Measurements from ENCODE around the gene EEF2KMT. TPM values are rescaled to one million over a fixed set of nuclear protein-coding genes. Genes with fewer than 3 reads are reported as not detected.
"Not testable (repeated sequence)": the region's sequence is repeated elsewhere in the genome, so short reads cannot be mapped to it uniquely, and the experiment has no call there.

The EEF2KMT gene
- total RNA-seq, 4 donors from 2014 or later = 8.7 to 14.9 (median 10.9) TPM

GRCh38 chr16:5117300-5118087 lies 19.9 kb upstream of the EEF2KMT start:
- H3K4me3 ChIP-seq (replicated peaks in 1 of 3); H3K27me3 ChIP-seq; H3K9me3 ChIP-seq; H3K36me3 ChIP-seq; intact Hi-C loops (cut with DNase I): not testable (repeated sequence)
- peak; percentile 73 to 83 for DNase-seq
- 18 to 29% methylated on average over 9 to 20 of the region's 20 CpGs for WGBS, 2 donors
- H3K4me1 ChIP-seq = peaks cover 16 to 30% of the 10 kb centered on the region in 2 donors
- peak overlapping the region; percentile 86 to 90 (median 89) for H3K27ac ChIP-seq
- peak in 1 of 2 donors; percentile 35 for TF ChIP-seq POLR2A (IDR thresholded peaks at IDR 0.05)

DNA sequence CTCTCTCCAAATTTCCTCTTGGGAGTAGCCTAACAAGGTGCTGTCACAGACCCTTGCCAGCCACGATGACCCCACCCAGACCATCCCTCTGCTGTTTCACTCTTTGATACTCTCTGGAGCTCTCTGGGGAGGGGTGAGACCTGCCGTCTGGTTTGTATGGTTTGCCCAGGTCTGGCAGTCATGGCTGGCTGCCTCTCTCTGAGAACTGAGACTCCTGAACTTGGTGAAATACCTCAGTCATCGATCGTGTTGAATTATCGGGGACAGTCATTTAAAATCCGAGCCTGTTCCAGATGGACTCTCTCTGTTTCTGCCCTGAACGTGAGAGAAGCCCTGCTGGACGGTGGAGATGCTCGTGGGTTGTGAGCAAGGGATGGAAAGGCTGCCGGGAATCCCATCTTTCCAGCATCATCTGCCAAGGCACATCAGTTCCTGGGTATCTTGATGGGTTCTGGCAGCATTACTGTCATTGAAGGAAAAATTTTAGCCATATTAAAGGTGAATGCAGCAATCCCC lies 19.2 kb upstream of the EEF2KMT start:
- H3K9me3 ChIP-seq; H3K27me3 ChIP-seq; H3K36me3 ChIP-seq; H3K4me3 ChIP-seq (replicated peaks in 1 of 3); intact Hi-C loops (cut with DNase I): not testable (repeated sequence)
- WGBS, 2 donors = 15 to 21% methylated on average over 10 of the region's 10 CpGs
- Histone ChIP-seq H3K27ac (peak overlapping the region; percentile 86 to 90 (median 89)), H3K4me1 (peaks cover 16 to 30% of the 10 kb centered on the region in 2 donors)
- peak; percentile 34 to 57 for DNase-seq

DNA sequence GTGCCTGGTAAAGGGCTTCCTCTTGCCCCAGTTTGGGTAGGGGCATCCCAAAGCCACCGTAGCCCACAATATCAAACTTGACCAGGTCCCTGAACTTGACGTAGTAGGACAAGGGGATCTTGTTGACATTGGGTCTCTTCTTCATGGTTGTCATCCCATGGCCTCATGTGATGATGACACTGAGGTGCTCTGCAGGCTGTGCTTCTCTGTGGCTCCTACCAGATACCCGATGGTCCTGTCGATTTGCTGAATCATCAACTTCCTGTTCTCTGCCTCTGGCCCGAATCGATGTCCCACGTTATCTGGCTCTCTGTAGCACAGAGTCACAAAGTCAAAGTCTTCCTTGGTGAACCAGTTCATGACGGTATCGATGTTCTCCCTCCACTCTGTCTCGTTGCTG lies 13.3 kb upstream of the EEF2KMT start:
- intact Hi-C loops (cut with DNase I); H3K36me3 ChIP-seq; H3K4me1 ChIP-seq; H3K27me3 ChIP-seq; H3K4me3 ChIP-seq (replicated peaks in 1 of 3); H3K9me3 ChIP-seq; H3K27ac ChIP-seq; DNase-seq: not testable (repeated sequence)
- 88 to 94% methylated on average over 10 of the region's 10 CpGs for WGBS, 2 donors

GRCh38 chr16:5108505-5109158 lies 11.0 kb upstream of the EEF2KMT start:
- Histone ChIP-seq H3K4me1 (peaks cover 0 to 13% of the 10 kb centered on the region in 2 donors), H3K36me3 (no peaks in the 10 kb centered on the region), H3K27me3 (no peaks in the 10 kb centered on the region), H3K4me3 (replicated peaks in 1 of 3) (no peak overlapping the region), H3K27ac (no peak overlapping the region), H3K9me3 (no peaks in the 10 kb centered on the region)
- intact Hi-C loops (cut with DNase I) = no loop called here
- 80 to 89% methylated on average over 5 to 20 of the region's 27 CpGs for WGBS, 2 donors
- peak; percentile 77 to 84 for DNase-seq
- no peak for TF ChIP-seq POLR2A (IDR thresholded peaks at IDR 0.05)
- TF ChIP-seq, protein P1, sequence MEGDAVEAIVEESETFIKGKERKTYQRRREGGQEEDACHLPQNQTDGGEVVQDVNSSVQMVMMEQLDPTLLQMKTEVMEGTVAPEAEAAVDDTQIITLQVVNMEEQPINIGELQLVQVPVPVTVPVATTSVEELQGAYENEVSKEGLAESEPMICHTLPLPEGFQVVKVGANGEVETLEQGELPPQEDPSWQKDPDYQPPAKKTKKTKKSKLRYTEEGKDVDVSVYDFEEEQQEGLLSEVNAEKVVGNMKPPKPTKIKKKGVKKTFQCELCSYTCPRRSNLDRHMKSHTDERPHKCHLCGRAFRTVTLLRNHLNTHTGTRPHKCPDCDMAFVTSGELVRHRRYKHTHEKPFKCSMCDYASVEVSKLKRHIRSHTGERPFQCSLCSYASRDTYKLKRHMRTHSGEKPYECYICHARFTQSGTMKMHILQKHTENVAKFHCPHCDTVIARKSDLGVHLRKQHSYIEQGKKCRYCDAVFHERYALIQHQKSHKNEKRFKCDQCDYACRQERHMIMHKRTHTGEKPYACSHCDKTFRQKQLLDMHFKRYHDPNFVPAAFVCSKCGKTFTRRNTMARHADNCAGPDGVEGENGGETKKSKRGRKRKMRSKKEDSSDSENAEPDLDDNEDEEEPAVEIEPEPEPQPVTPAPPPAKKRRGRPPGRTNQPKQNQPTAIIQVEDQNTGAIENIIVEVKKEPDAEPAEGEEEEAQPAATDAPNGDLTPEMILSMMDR (IDR thresholded peaks at IDR 0.05) = no peak

DNA sequence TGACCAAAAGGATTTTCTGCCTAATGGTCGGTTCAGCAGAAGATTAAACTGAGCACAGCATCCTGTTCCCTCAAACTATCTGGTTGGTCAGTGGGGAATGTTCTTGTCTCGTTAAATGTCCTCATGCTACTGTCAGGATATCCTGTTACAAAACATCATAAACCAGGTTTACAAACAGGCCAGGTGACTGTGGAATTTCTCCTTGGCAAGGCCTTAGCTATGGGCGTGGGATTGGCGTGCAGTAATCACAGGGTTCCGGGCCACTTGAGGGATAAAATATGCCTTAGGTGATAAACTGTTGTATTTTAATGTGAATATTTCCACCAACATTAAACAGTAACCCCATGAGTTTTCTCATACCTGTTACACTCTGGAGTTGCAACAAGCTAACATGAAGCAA lies 7.4 kb upstream of the EEF2KMT start:
- H3K9me3 ChIP-seq; H3K36me3 ChIP-seq; intact Hi-C loops (cut with DNase I); H3K4me3 ChIP-seq (replicated peaks in 1 of 3); H3K27me3 ChIP-seq: not testable (repeated sequence)
- peak overlapping the region in 2 of 3 donors; percentile 8 to 58 for H3K27ac ChIP-seq
- 28 to 44% methylated on average over 5 of the region's 5 CpGs for WGBS, 2 donors
- peaks cover 0 to 13% of the 10 kb centered on the region in 2 donors for H3K4me1 ChIP-seq
- DNase-seq = peak; percentile 58 to 74

DNA sequence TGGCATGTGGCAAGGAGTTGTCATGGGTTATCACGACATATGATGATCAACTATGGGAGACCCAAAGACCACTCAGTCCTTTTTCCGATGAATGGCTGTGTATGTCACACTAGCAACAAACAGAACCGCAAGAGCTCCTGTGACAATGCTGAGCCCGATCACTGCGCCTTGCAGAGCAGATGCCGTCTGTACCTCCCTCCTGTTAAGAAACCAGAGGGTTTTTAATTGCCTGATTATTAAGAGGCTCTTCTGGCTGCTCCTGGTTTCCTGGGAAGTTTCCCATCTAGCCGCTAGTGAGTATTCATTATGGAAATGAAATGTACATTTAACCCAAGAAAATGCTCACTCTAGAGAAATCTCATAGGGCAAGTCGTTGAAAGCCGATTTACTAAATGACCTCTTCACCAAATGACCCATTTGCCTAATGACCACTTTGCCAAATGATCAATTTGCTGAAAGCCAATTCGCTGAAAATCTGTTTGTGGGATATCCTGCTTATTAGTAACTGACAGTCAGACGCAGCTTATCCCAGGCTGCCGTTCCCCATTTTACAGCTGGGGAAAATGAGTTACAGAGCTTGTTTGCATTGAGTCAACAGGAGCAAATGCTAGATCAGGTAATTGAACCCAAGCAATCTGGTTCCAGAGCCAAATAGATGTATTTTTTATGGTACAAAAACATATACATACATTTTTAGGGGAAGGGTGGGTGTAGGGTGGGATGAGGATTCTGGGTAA lies 5.9 kb upstream of the EEF2KMT start:
- H3K4me3 ChIP-seq (replicated peaks in 1 of 3); H3K9me3 ChIP-seq; H3K36me3 ChIP-seq; H3K27me3 ChIP-seq; intact Hi-C loops (cut with DNase I); DNase-seq; H3K4me1 ChIP-seq; H3K27ac ChIP-seq: not testable (repeated sequence)
- 86 to 89% methylated on average over 12 of the region's 12 CpGs for WGBS, 2 donors

DNA sequence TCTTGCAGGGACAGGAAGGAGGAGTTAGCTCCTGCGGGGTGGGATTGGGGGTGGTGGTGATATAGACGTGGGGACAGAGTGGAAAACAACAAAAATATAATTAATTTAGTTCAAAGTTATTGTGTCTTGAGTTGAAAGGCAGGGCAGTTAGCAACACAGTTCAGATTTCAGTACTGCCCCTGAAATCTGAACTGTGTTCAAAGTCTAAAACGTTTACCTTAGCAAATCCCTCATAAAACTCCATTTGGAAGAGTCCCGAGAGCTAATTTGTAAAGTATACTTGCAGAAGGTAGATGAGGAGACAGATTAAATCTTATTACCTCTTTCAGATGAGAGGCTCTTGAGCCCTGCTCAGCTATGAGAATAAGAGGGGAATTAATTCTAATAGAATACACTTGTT lies 1.6 kb upstream of the EEF2KMT start:
- 10 to 12% methylated on average over 4 of the region's 4 CpGs for WGBS, 2 donors
- H3K9me3 ChIP-seq; H3K27me3 ChIP-seq; H3K36me3 ChIP-seq; H3K4me1 ChIP-seq; DNase-seq; H3K4me3 ChIP-seq (replicated peaks in 1 of 3); intact Hi-C loops (cut with DNase I): not testable (repeated sequence)
- peak overlapping the region in 1 of 3 donors; percentile 84 for H3K27ac ChIP-seq
